Measurements from ENCODE around the gene VGLL4. TPM values are rescaled to one million over a fixed set of nuclear protein-coding genes. Genes with fewer than 3 reads are reported as not detected.

VGLL4 gene
- total RNA-seq, 2 experiments from 2014 or later, result 54.4 to 60.2 TPM

GRCh38 chr3:11618904-11619303 is 24.8 kb downstream of the VGLL4 start:
- H3K27me3 Mint-ChIP-seq, result no peaks in the 10 kb centered on the region
- ChIA-PET POLR2A (no interaction called here), CTCF (no interaction called here)
- DNase-seq (no peak), ATAC-seq (no peak)
- no peaks in the 10 kb centered on the region for H3K9me3 Mint-ChIP-seq
- intact Hi-C loops (cut with micrococcal nuclease), result no loop called here
- peaks cover 22% of the 10 kb centered on the region for H3K36me3 Mint-ChIP-seq (ENCODE audit: low read depth)
- H3K4me3 Mint-ChIP-seq, result no peak overlapping the region
- no peak for TF ChIP-seq CTCF (IDR thresholded peaks at IDR 0.05)
- no peak overlapping the region for H3K27ac Mint-ChIP-seq
- peaks cover 81% of the 10 kb centered on the region for H3K4me1 Mint-ChIP-seq (ENCODE audit: low read depth)

DNA sequence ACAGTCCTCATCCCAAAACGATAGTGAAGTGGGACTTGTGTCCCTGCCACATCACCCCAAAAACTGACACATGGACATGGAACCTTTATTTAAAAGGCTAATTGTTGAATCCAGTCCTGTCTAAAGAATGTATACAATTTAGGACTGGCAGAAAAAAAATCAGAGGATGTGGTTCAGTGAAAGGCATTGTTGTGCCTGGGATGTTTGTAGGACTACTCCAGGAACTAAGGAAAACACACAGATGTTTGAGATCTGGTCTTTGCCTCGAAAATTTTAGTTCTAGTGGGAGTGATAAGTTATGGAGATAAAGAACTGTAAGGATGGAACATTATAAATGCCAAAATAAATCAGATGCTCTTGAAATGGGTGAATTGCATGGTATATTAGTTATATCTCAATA is 27.2 kb downstream of the VGLL4 start:
- Mint-ChIP-seq H3K27ac (no peak overlapping the region), H3K27me3 (no peaks in the 10 kb centered on the region), H3K4me3 (no peak overlapping the region), H3K4me1 (ENCODE audit: low read depth) (peaks cover 77% of the 10 kb centered on the region), H3K36me3 (ENCODE audit: low read depth) (peaks cover 7% of the 10 kb centered on the region), H3K9me3 (no peaks in the 10 kb centered on the region)
- no peak for TF ChIP-seq CTCF (IDR thresholded peaks at IDR 0.05)
- ATAC-seq, result no peak
- CTCF ChIA-PET, result interaction anchor here (1.3 kb wide), 1 partner anchor 10 kb away, joined by 4 read pairs; no protein-coding TSS in a partner anchor
- POLR2A ChIA-PET, result interaction anchor here (1.5 kb wide), 1 partner anchor 10 kb away, joined by 5 read pairs; no protein-coding TSS in a partner anchor
- intact Hi-C loops (cut with micrococcal nuclease), result no loop called here
- no peak for DNase-seq

DNA sequence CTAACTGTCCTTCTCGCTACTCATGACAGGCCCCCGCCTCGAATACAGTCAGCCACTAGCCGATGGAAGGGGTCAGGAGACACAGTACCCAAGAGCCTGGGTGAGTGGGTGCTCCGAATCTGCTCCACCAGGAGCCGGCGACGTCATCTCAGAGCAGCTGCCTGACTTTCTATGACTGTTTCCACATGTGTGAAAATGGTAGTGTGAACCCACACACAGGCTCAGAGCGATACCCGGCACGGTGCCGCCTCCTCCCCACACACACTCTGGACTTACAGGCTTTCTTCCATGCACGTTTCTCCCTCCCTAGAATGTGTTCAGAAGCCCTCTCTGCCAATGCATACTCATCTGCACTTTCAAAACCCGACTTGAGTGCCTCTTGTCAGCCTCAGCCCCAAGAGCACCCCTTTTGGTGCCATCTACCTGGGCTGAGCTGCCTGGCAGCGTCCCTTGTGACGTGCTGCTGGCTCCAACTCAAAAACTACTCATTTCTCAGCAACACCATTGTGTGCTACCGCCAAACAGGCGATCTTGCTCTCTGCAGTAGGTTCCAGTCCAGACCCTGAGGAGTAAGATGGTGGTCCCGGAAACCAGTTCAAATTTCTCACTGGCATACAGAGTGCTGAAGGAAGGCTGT is 29.7 kb downstream of the VGLL4 start:
- TF ChIP-seq CTCF (IDR thresholded peaks at IDR 0.05), result no peak
- Mint-ChIP-seq H3K9me3 (no peaks in the 10 kb centered on the region), H3K36me3 (ENCODE audit: low read depth) (peaks cover 7% of the 10 kb centered on the region), H3K4me3 (no peak overlapping the region), H3K27me3 (no peaks in the 10 kb centered on the region), H3K4me1 (ENCODE audit: low read depth) (peaks cover 74% of the 10 kb centered on the region), H3K27ac (no peak overlapping the region)
- CTCF ChIA-PET, result no interaction called here
- POLR2A ChIA-PET, result interaction anchor here (0.8 to 1.2 kb wide), 2 partner anchors 9 to 34 kb away, joined by 3 read pairs; no protein-coding TSS in a partner anchor
- intact Hi-C loops (cut with micrococcal nuclease), result no loop called here
- DNase-seq (no peak), ATAC-seq (no peak)

- no peak overlapping the region for H3K27ac Mint-ChIP-seq
- H3K9me3 Mint-ChIP-seq, result no peaks in the 10 kb centered on the region
- peaks cover 74% of the 10 kb centered on the region for H3K4me1 Mint-ChIP-seq (ENCODE audit: low read depth)
- ATAC-seq, result no peak
- DNase-seq, result no peak
- intact Hi-C loops (cut with micrococcal nuclease), result no loop called here
- H3K4me3 Mint-ChIP-seq, result no peak overlapping the region
- peaks cover 7% of the 10 kb centered on the region for H3K36me3 Mint-ChIP-seq (ENCODE audit: low read depth)
- TF ChIP-seq CTCF (IDR thresholded peaks at IDR 0.05), result no peak
- ChIA-PET POLR2A (no interaction called here), CTCF (no interaction called here)
- no peaks in the 10 kb centered on the region for H3K27me3 Mint-ChIP-seq
Measured at GRCh38 chr3:11613319-11613718, 30.4 kb downstream of the VGLL4 start.

GRCh38 chr3:11612515-11613188 is 31.1 kb downstream of the VGLL4 start:
- H3K36me3 Mint-ChIP-seq (ENCODE audit: low read depth), result peaks cover 7% of the 10 kb centered on the region

More at GRCh38 chr3:11612515-11613188, 31.1 kb downstream of the VGLL4 start:
- DNase-seq, result no peak
- Mint-ChIP-seq H3K4me1 (ENCODE audit: low read depth) (peaks cover 77% of the 10 kb centered on the region), H3K27ac (no peak overlapping the region), H3K9me3 (no peaks in the 10 kb centered on the region), H3K27me3 (no peaks in the 10 kb centered on the region), H3K4me3 (no peak overlapping the region)
- no peak for TF ChIP-seq CTCF (IDR thresholded peaks at IDR 0.05)
- ATAC-seq, result no peak
- ChIA-PET POLR2A (no interaction called here), CTCF (no interaction called here)
- intact Hi-C loops (cut with micrococcal nuclease), result no loop called here

Data from activated CD8-positive, alpha-beta T cell treated with anti-CD3 and anti-CD28 coated beads for 36 hours (primary cell).